Chondrocyte (in vitro differentiated cells): Measurements from ENCODE around the gene FAM78B. TPM values are rescaled to one million over a fixed set of nuclear protein-coding genes. Genes with fewer than 3 reads are reported as not detected.

ENCODE experiments used
- DNase-seq: peaks from one replicate; pipeline ENCODE4 v3.0.0; 2021; ENCODE audit warnings: mixed read lengths, low spot score
- H3K27ac Mint-ChIP-seq: one replicate; pipeline ENCODE4 v1.8.0; 2021; ENCODE audit warnings: mild to moderate bottlenecking, moderate library complexity, mixed read lengths; ENCODE audit not compliant: unreplicated experiment
- H3K27me3 Mint-ChIP-seq: 2 replicates; pipeline ENCODE4 v1.8.0; 2021; ENCODE audit warnings: low read depth, mixed read lengths
- H3K36me3 Mint-ChIP-seq: 2 replicates; pipeline ENCODE4 v1.8.0; 2021; ENCODE audit warnings: low read depth, mixed read lengths
- H3K4me1 Mint-ChIP-seq: 2 replicates; pipeline ENCODE4 v1.8.0; 2021; ENCODE audit warnings: low read depth, mild to moderate bottlenecking, mixed read lengths
- H3K4me3 Mint-ChIP-seq: one replicate; pipeline ENCODE4 v1.8.0; 2021; ENCODE audit warnings: mild to moderate bottlenecking, moderate library complexity, mixed read lengths; ENCODE audit not compliant: unreplicated experiment
- H3K9me3 Mint-ChIP-seq: 2 replicates; pipeline ENCODE4 v1.8.0; 2021; ENCODE audit warnings: low read depth, mixed read lengths
- CTCF ChIP-seq: fragments of 200-600 bp; sonication (generic); IDR thresholded peaks from 2 replicates; pipeline ENCODE4 v1.5.0; 2021; ENCODE audit warnings: antibody characterized with exemption, mild to moderate bottlenecking, moderate library complexity
- total RNA-seq: library from RNA; stranded (reverse); gene quantifications from 3 replicates; pipeline ENCODE4 v1.2.1, GENCODE V29; 2021

Gene FAM78B
- total RNA-seq, 1 donor from 2014 or later = 0.22 TPM

GRCh38 chr1:166184012-166184411 lies 17.2 kb upstream of the FAM78B start:
- TF ChIP-seq CTCF = no peak
- no peak overlapping the region for H3K27ac Mint-ChIP-seq

GRCh38 chr1:166182281-166182680 lies 15.5 kb upstream of the FAM78B start:
- H3K9me3 Mint-ChIP-seq = no peaks in the 10 kb centered on the region
- no peak for DNase-seq
- no peak for TF ChIP-seq CTCF
- no peak overlapping the region for H3K27ac Mint-ChIP-seq
- no peaks in the 10 kb centered on the region for H3K4me1 Mint-ChIP-seq
- peaks cover 5% of the 10 kb centered on the region for H3K27me3 Mint-ChIP-seq
- no peaks in the 10 kb centered on the region for H3K36me3 Mint-ChIP-seq
- no peak overlapping the region for H3K4me3 Mint-ChIP-seq

More at GRCh38 chr1:166184012-166184411, 17.2 kb upstream of the FAM78B start:
- Mint-ChIP-seq H3K27me3 (peaks cover 5% of the 10 kb centered on the region), H3K4me3 (no peak overlapping the region), H3K36me3 (no peaks in the 10 kb centered on the region), H3K4me1 (no peaks in the 10 kb centered on the region), H3K9me3 (no peaks in the 10 kb centered on the region)
- DNase-seq = no peak

- Mint-ChIP-seq H3K9me3 (no peaks in the 10 kb centered on the region), H3K4me1 (no peaks in the 10 kb centered on the region), H3K36me3 (no peaks in the 10 kb centered on the region), H3K27ac (no peak overlapping the region), H3K4me3 (no peak overlapping the region), H3K27me3 (no peaks in the 10 kb centered on the region)
- no peak for DNase-seq
- TF ChIP-seq CTCF = no peak
Measured at GRCh38 chr1:166176416-166176815, 9.6 kb upstream of the FAM78B start.

GRCh38 chr1:166175032-166175431 lies 8.2 kb upstream of the FAM78B start:
- no peaks in the 10 kb centered on the region for H3K9me3 Mint-ChIP-seq
- no peak overlapping the region for H3K27ac Mint-ChIP-seq
- DNase-seq = no peak
- no peak overlapping the region for H3K4me3 Mint-ChIP-seq
- H3K36me3 Mint-ChIP-seq = no peaks in the 10 kb centered on the region
- TF ChIP-seq CTCF = no peak
- H3K27me3 Mint-ChIP-seq = peaks cover 11% of the 10 kb centered on the region
- no peaks in the 10 kb centered on the region for H3K4me1 Mint-ChIP-seq

- Mint-ChIP-seq H3K4me3 (no peak overlapping the region), H3K27me3 (peaks cover 16% of the 10 kb centered on the region), H3K27ac (no peak overlapping the region), H3K4me1 (no peaks in the 10 kb centered on the region), H3K36me3 (no peaks in the 10 kb centered on the region), H3K9me3 (no peaks in the 10 kb centered on the region)
- TF ChIP-seq CTCF = no peak
- DNase-seq = no peak
Measured at GRCh38 chr1:166174108-166174507, 7.3 kb upstream of the FAM78B start.
